Activated T-cell treated with anti-CD3 and anti-CD28 coated beads for 1 hour (primary cell): ENCODE measurements around the gene OR5K3.
"Not testable (repeated sequence)": the region's sequence is repeated elsewhere in the genome, so short reads cannot be mapped to it uniquely, and the experiment has no call there.

Experiments
- DNase-seq: peaks from one replicate; pipeline ENCODE4 v3.0.0-alpha.2; 2020; ENCODE audit warnings: low read depth

Gene OR5K3, protein sequence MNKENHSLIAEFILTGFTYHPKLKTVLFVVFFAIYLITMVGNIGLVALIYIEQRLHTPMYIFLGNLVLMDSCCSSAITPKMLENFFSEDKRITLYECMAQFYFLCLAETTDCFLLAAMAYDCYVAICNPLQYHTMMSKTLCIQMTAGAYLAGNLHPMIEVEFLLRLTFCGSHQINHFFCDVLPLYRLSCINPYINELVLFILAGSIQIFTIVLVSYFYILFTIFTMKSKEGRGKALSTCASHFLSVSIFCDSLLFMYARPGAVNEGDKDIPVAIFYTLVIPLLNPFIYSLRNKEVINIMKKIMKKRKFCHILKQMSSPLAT

DNA sequence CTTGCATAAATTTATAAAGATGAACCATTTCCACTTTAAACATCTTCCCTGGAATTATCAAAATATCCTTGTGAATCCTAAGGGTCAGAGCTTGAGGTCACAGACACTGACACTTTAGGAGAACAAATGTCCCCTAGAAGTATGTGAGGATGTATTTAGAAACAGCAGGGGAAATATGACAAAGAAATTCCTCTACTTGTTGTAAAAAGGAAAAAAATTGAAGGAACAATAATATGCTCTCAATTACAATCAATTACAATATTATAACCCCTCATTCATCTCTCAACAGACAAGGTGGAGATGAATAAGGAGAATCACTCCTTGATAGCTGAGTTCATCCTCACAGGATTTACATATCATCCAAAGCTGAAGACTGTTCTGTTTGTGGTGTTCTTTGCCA lies at the start of gene OR5K3:
Gene OR5K3 (plus strand): TSS at position 301 of the 400 bp plus-strand sequence. CDS start 0 bp downstream, at position 301.
- DNase-seq = no peak

DNA sequence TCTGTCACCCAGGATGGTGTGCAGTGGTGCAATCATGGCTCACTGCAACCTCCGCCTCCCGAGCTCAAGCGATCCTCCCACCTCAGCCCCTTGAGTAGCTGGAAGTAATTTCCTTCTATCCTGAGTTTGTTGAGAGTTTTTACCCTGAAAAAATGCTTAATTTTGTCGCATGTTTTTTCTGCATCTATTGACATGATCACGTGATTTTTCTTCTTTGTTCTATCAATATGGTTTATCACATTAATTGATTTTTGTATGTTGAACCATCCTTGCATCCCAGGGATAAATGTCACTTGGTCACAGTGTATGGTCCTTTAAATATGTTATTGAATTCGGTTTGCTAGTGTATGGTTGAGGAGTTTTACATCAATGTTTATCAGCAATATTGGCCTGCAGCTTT lies 48.7 kb upstream of the OR5K3 start:
- DNase-seq = no peak

DNA sequence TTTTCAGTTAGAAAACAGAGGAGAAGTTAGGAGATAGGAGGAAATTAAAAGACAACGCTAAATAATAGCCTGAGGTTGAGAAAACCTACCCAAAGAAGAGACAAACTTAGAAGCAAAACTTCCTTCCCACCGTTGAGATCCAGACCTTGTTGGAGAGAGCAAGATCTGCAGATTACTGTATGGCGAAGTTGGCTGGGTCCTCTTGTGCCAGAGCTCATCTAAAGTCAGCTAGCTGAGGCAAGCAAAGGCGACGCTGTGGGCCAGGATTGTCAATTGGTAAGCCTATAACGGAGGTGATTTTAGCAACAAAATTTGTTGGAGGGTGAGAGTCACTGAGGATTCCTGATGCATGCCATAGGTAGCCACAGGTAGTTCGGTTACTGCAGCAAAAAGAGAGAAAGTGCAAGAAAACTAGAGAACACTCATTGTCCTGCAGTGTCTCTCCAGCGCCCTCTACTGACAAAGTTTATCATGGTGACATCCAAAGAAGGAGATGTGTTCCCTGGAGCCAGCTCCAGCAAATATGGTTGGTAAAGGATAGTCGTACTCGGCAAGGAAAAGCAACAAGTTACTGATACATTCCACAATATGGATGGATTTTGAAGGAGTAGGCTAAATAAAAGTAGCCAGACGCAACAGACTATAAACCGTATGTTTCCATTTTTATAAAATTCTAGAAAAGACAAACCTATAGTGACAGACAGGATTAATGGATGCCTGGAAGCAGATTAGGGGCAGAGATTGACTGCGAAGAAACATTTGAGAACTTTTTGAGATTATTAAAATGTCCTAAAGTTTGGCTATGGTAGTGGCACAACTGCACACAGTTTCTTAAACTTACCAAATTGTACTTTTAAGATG lies 46.6 kb upstream of the OR5K3 start:
- DNase-seq = no peak

DNA sequence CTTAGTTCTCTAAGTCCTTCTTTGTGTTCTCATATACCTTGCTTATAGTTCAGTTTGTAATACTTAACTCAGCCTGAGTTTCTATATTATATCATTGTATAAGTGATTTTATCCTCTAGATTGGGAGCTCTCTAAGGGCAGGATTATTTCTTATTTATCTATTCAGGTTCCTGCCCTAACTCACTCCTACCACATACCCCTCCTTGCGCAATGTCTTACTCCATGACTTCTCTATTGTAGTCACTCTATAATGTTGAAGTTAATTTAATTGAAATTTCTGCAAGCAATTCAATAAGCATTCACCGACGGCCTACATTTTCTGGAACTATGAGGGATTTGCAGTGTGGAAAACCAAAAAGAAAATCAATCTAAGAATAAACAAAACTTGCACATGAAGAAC lies 40.4 kb upstream of the OR5K3 start:
- no peak for DNase-seq

DNA sequence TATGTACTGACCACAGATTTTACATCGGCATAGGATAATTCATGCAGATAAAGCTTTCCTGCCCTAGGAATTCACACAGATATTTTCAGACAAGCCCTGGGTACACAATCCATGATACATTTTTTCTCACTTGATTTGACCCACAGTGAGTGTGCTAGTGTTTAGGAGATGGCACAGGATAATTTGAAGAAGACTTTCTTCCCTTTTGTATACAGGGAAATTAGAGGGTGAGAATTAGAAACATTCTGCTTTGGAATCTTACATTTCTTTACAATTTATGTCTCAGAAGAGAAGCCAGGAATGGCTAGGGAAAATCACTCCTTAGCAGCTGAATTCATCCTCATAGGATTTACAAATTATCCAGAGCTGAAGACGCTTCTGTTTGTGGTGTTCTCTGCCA lies 36.9 kb upstream of the OR5K3 start, which contains the start of gene OR5K4:
Gene OR5K4 (plus strand): TSS at position 301 of the 400 bp plus-strand sequence. CDS start 0 bp downstream, at position 301.
- DNase-seq = no peak

DNA sequence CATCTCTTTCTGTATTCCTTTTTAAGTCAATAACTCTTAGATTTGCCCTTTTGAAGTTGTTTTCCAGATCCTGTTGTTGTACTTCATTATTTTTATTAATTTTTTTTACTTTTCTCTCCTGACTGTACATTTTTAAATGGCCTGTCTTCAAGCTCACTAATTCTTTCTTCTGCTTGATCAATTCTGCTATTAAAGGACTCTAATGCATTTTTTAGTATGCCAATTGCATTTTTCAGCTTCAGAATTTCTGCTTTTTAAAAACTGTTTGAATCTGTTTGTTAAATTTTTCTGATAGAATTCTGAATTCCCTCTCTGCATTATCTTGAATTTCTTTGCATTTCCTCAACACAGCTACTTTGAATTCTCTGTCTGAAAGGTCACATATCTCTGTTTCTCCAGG lies 31.2 kb upstream of the OR5K3 start:
- no peak for DNase-seq

DNA sequence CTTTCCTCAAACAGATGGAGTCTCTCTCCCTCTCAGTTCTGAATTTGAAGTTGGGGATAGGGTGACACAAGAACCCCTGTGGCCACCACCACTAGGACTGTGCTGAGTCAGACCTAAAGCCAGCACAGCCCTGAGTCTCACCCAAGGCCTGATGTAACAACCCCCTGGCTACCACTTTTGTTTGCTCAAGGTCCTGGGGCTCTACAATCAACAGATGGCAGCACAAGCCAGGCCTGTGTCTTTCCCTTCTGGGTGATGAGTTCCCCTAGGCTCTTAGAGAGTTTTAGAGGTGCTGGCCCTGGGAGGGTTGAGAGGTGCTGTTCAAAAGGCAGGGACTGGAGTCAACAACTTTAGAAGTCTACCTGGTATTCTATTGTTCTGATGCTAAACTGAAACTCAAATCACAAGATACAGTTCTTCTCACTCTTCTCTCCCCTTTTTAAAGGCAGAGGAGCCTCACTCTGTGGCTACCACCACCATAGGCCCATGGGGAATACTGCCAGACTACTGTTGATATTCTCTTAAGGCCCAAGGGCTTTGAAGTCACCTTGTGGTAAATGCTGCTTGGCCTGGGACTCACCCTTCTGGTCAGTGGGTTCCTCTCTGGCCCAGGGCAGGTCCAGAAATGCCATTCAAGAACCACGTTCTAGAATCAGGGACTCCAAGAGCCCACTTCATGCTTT lies 30.3 kb upstream of the OR5K3 start:
- DNase-seq = no peak

DNA sequence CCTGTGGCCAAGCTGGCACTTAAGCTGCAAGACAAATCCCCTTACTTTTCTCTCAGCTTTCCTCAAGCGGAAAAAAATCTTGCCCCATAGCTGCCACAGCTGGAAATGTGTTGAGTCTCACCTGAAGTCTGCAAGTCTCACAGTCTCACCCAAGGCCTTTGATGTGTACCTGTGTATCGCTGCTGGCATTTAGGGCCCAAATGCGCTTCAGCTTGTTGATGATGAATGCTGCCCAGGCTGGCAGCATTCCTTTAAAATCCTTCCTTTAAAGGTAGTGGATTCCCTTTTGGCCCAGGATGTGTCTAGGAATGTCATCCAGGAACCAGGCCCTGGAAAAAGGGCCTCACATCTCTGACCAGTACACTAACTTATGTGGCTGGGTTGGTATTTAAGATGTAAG lies 29.8 kb upstream of the OR5K3 start:
- DNase-seq = no peak

DNA sequence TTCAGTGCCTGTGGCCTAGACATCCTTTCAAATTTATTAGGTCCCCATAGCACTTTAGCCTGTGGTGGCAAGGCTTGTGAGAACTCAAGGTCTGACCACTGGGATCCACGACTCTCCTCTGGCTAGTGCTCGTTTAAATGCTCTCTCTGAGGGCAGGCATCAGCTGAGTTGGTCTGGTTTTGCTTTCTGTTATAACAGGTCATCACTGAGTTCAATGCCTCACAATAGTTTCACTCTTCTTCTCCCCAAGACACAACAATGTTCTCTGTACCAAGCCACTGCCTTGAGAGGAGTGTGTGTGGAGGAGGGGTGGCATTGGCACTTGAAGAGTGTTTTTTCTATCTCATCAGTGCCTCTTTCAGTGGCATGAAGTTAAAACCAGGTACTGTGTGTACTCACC lies 29.2 kb upstream of the OR5K3 start:
- no peak for DNase-seq

DNA sequence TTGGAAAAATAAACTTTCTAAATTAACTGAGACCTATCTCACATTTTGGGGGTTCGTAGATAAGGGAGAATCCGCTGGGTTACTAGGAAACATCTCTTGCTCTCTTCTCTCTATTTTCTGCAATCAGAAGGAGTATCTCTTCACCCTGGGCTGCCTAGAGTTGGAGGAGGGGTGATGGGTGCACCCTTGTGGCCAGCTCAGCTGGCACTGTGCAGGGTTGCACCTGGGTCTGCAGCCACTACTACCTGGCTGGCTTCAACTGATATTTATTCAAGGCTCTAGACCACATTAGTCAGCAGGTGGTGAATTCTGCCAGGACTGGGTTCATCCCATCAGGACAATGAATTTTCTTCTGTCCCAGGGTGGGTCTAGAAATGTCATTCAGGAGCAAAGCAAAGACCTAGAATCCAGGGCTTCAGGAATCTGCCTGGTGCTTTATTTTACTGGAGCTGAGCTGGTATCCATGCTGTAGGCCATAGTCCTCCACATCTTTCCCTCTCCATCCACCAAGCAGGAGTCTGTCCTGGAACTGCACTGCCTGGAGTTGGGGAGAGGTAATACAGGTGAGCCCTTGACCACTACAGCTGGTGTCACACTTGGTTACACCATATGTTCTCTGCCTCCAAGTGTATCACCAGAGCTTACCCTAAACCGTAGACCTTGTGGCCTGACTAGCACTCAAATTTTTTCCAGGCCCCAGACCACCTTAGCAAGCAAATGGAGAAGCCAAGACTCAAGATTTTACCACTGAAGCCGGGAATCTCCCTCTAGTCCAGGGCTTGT lies 22.8 kb upstream of the OR5K3 start:
- DNase-seq = no peak

DNA sequence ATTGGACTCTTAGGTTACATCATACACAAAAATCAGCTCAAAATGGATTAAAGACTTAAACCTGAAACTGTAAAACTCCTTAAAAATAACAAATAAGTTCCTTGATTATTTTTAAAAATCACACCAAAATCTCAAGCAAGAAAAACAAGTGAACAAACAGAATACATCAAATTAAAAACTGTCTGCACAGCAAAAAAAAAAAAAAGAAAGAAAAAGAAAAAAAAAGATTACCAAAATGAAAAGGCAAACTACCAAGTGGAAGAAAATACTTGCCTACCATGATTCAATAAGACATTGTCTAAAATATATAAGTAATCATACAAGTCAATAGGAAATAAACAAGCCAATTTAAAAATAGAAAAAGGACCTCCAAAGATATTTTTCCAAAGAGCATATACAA lies 19.3 kb upstream of the OR5K3 start:
- DNase-seq = no peak

DNA sequence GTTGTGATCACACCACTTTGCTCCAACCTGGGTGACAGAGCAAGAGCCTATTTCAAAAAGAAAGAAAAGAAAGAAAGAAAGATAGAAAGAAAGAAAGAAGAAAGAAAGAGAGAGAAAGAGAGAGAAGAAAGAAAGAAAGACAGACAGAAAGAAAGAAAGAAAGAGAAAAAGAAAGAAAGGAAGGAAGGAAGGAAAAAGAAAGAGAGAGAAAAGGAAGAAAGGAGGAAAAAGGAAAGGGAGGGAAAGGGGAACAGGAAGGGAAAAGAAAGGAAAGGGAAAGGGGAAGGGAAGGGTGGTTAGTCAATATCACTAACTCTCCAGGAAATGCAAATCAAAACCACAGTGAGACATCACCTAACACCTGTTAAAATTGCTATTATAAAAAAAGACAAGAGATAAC lies 18.6 kb upstream of the OR5K3 start:
- no peak for DNase-seq

DNA sequence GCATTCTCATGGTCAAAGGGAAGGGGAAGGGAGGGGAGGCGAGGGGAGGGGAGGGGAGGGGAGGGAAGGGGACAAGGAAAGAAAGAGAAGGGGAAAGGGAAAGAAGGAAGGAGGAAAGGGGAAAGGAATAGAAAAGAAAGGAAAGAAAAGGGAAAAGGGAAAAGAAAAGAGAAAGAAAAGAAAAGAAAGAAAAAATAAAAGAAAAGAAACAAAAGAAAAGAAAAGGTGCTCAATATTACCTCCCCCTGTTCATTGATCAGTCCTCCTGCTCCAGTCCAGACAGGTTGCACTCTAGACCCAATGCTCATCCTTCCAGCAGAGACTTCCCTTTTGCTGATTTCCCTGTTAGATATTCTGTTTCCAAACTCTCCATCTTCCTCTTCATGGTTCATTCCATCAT lies 18.0 kb upstream of the OR5K3 start:
- no peak for DNase-seq

DNA sequence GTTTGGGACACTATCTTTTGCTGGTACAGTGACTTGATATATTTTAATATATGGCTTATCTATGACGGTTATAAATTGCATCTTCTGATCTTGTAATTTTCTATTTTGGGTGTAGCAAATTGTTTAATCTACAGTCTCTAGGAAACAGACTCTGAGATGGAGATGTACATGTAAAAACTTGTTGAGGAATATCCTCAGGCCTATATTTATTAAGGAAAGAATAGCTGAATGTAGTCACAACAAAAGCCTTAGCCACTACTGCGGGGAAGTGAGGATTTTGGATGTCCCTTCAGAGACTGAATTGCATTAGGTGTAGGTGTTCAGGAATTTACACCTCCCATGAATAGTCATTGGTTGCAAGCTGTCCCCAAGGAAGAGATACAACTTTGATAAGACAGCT lies 13.8 kb upstream of the OR5K3 start:
- no peak for DNase-seq

DNA sequence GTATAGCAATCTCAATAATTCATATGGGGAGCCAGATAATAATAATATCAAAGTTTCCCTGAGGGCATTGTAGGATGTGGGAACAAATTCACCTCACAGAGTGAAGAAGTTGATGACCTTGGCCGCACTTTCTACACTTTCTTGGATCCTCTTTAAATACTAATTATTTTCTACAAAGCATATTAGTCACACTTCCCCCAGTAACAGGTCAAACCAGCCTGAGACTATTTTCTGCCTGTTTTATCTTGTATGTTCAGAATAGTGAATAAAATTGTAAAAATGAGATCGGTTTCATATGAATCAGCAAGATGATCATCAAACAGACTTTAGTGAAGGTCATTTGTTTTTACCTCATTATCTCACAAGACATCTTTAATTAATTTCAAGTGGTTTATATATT lies 2.3 kb upstream of the OR5K3 start:
- DNase-seq = no peak

DNA sequence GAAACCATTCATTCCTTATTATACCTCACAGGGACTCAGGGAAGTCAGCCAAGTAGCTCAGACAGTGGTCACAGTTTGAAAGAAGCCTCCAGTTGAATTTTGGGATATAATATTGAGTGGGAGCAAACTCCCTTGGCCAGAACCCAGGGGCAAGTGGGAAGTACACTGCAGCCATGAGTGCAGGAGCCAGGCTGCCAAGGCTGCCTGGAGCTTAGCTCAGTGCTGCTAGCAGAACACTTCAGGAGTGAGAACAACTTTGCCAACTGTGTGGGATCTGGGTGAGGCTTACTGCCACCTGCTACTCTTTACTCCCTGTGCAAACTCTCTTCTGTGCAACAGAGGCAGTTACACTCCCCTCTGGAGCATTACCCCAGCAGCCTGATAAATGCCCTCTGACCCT lies 4.6 kb downstream of the OR5K3 start:
- DNase-seq = no peak

DNA sequence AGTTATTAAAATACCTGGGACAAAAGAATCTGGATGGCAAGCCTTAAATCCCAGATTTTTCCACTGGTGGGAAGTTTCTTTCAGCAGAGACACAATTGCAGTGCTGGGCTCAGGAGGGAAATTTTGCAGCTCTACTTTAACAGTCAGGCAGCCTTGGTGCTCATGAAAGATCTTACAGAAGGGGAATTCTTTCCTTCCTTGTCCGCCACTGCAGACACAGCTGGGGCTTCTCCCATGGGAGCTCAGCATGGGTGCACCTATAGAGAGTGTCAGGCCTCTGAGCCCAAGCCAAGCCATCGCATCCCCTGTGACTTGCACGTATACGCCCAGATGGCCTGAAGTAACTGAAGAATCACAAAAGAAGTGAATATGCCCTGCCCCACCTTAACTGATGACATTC lies 6.0 kb downstream of the OR5K3 start:
- DNase-seq = not testable (repeated sequence)

DNA sequence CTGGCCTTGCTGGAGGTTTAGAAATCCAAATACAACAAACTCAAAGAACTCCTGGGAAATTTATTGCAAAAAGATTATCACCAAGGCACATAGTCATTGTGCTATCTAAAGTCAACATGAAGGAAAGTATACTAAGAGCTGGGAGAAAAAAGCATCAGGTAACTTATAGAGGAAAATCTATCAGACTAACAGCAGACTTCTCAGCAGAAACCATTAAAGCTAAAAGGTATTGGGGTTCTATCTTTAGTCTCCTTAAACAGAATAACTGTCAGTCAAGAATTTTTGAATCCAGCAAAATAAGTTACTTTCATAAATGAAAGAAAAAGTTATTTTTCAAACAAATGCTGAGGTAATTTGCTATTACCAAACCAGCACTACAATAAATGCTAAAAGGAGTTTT lies 8.0 kb downstream of the OR5K3 start:
- no peak for DNase-seq

DNA sequence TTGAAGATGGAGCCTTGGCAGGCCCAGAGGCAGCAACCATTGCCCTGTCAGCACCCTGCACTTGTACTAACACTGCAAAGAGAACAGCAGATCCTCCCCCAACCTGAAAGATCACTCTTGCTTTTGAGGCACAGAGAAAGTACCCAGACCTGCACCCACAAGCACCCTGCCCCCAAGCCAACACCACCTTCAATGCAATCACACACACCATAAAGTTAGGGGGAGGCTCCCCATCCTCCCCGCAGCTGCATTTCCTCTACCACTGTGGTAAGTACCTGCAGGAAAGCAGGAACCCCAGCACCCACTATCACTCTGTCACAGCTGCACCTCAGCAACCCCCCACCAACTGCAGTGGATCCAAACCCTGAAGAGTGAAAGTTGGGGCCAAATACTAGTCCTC lies 12.0 kb downstream of the OR5K3 start:
- DNase-seq = no peak

DNA sequence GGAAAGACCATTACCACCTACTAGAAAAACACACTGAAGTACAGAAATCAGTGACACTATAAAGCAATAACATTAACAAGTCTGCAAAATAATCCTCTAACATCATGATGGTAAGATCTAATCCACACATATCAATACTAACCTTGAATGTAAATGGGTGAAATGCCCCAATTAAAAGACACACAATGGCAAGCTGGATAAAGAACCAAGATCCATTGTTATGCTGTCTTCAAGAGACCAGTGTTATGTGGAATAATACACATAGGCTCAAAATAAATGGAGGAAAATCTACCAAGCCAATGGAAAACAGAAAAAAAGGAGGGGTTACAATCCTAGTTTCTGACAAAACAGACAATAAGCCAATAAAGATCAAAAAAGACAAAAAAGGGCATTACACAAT lies 13.5 kb downstream of the OR5K3 start:
- DNase-seq = no peak

DNA sequence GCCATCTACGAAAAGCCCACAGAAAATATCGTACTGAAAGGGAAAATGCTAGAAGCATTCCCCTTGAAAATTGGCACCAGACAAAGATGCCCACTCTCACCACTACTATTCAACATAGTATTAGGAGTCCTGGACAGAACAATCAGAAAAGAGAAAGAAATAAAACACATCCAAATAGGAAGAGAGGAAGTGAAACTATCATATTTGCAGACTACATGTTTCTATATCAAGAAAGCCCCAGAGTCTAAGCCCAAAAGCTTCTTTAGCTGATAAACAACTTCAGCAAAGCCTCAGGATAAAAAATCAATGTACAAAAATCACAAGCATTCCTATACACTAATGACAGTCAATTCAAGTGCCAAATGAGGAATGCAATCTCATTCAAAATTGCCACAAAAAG lies 15.6 kb downstream of the OR5K3 start:
- DNase-seq = no peak

DNA sequence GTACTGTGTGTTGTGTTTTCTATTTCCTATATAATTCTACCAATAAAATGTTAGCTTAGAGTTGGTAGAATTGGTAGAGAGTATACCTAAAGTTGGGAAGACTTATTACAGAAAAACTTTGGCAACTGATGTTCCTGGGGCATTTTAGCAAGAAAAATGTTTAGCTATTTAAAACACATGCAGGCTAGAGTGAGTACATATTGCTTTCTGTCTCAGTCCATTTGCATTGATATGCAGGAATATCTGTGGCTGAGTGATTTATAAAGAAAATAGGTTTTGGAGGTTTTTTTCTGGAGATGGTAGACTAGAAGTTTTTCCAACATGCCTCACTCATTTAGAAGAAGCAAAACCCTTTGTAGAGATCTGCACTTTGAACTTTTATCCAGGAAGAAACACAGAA lies 42.1 kb downstream of the OR5K3 start:
- no peak for DNase-seq
